HepG2 (cell line): ENCODE data around the gene RAP1GAP2. TPM values are rescaled to one million over a fixed set of nuclear protein-coding genes. Genes with fewer than 3 reads are reported as not detected.
A peak's percentile ranks its signal among the peaks of the same experiment; 100 is the strongest.

ENCODE experiments used
- MLLT10 ChIP-seq: sonication (generic); formaldehyde crosslinking; IDR thresholded peaks from 2 replicates; pipeline ENCODE4 v1.4.0; 2020; ENCODE audit warnings: missing genetic modification reagents
- RXRB ChIP-seq: IDR thresholded peaks from 2 replicates; pipeline ENCODE4 v1.6.1; 2016; ENCODE audit warnings: borderline replicate concordance, missing genetic modification reagents, missing compliant biosample characterization
- SOX6 ChIP-seq, 2 experiments: fragments of 450-650 bp in 1 of 2; sonication (generic) in 1 of 2; formaldehyde crosslinking in 1 of 2; IDR thresholded peaks; 2 replicates each; pipeline versions ENCODE4 v1.4.0 to v1.6.1; 2017 to 2020; ENCODE audit warnings: antibody characterized with exemption in 1 of 2, mild to moderate bottlenecking in 1 of 2, missing genetic modification reagents in 1 of 2
- SSRP1 ChIP-seq: IDR thresholded peaks from 2 replicates; pipeline ENCODE4 v1.6.1; 2016; ENCODE audit warnings: control low read depth
- ZBTB37 ChIP-seq: sonication (generic); formaldehyde crosslinking; IDR thresholded peaks from 2 replicates; pipeline ENCODE4 v1.4.0; 2020; ENCODE audit warnings: mild to moderate bottlenecking, missing genetic modification reagents
- ZBTB44 ChIP-seq: sonication (generic); formaldehyde crosslinking; IDR thresholded peaks from 2 replicates; pipeline ENCODE4 v1.4.0; 2020; ENCODE audit warnings: missing genetic modification reagents
- ZFY ChIP-seq: sonication (generic); formaldehyde crosslinking; IDR thresholded peaks from 2 replicates; pipeline ENCODE4 v1.4.0; 2020; ENCODE audit warnings: missing genetic modification reagents
- ZNF34 ChIP-seq: sonication (generic); formaldehyde crosslinking; IDR thresholded peaks from 2 replicates; pipeline ENCODE4 v1.4.0; 2020; ENCODE audit warnings: mild to moderate bottlenecking, missing genetic modification reagents, borderline replicate concordance
- ZNF570 ChIP-seq: sonication (generic); formaldehyde crosslinking; IDR thresholded peaks from 2 replicates; pipeline ENCODE4 v1.4.0; 2020; ENCODE audit warnings: mild to moderate bottlenecking, missing genetic modification reagents, borderline replicate concordance
- ZXDC ChIP-seq: sonication (generic); formaldehyde crosslinking; IDR thresholded peaks from 2 replicates; pipeline ENCODE4 v1.5.0; 2020; ENCODE audit warnings: mild to moderate bottlenecking, missing genetic modification reagents
- polyA plus RNA-seq, 8 experiments: library from polyadenylated mRNA; depleted of rRNA in 3 of 8; stranded (reverse) in 7 of 8; unstranded in 1 of 8; fragments of >200 nt; fragmentation: Illumina TruSeq in 4 of 8; extraction: Trizol in 4 of 8; gene quantifications; 2 replicates each; pipeline versions ENCODE4 v1.2.1 to v1.2.3, GENCODE V29; 2011 to 2016; ENCODE audit warnings: low read depth in 4 of 8, missing spikeins in 1 of 8, mixed read lengths in 1 of 8; ENCODE audit not compliant: insufficient read depth in 1 of 8
- total RNA-seq, 5 experiments: library from RNA; depleted of rRNA; stranded (reverse); fragments of >200 nt; fragmentation: Illumina TruSeq; extraction: Trizol; gene quantifications; 2 replicates each; pipeline ENCODE4 v1.2.3, GENCODE V29; 2016; ENCODE audit warnings: low read depth in 1 of 5
- TF ChIP-seq, protein P1 (sequence below): sonication (generic); formaldehyde crosslinking; IDR thresholded peaks from 2 replicates; pipeline ENCODE4 v1.9.0; 2021; ENCODE audit warnings: missing genetic modification reagents, borderline replicate concordance
- TF ChIP-seq, protein P2 (sequence below): sonication (generic); formaldehyde crosslinking; IDR thresholded peaks from 2 replicates; pipeline ENCODE4 v1.5.1; 2020; ENCODE audit warnings: mild to moderate bottlenecking, moderate library complexity, missing genetic modification reagents
- TF ChIP-seq, protein P3 (sequence below): sonication (generic); formaldehyde crosslinking; IDR thresholded peaks from 2 replicates; pipeline ENCODE4 v1.5.0; 2020; ENCODE audit warnings: mild to moderate bottlenecking, missing genetic modification reagents, borderline replicate concordance

The RAP1GAP2 gene
- total and polyA plus RNA-seq, 2 of the 13 experiments (the other 11 are each of a cell fraction or from before 2014, with no cell fraction given): 10.9 to 12.0 TPM

DNA sequence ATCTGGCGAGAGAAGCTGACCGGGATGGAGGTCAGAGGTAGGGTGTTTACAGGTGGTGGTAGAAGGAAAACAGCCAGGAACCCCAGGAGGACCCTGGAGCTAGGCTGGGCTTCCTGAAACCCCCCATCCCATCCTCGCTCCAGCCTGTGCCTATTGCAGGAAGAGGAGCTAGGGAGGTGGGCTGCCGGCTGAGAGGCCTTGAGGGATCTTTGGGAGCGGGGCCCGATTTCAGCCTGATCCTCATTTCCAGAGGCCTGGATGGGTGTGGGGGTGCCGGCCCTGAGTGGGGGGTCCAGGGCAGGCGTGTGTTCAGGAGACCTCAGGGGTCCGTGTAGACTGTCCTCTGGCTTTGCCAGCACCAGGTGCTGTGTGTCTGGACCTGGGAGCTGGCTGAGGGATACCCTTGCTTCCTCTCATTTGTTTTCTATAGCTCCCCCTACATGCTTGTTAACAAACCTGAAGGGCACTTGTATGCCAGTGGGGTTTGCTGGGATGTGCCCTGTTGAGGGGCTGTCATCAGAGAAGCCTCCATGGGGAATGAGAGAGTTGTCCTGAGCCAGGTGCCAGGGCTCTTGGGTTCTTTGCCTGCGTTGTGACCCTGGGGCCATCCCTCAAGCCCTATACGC, 18.9 kb upstream of the RAP1GAP2 start (continued):
- TF ChIP-seq, protein P1, sequence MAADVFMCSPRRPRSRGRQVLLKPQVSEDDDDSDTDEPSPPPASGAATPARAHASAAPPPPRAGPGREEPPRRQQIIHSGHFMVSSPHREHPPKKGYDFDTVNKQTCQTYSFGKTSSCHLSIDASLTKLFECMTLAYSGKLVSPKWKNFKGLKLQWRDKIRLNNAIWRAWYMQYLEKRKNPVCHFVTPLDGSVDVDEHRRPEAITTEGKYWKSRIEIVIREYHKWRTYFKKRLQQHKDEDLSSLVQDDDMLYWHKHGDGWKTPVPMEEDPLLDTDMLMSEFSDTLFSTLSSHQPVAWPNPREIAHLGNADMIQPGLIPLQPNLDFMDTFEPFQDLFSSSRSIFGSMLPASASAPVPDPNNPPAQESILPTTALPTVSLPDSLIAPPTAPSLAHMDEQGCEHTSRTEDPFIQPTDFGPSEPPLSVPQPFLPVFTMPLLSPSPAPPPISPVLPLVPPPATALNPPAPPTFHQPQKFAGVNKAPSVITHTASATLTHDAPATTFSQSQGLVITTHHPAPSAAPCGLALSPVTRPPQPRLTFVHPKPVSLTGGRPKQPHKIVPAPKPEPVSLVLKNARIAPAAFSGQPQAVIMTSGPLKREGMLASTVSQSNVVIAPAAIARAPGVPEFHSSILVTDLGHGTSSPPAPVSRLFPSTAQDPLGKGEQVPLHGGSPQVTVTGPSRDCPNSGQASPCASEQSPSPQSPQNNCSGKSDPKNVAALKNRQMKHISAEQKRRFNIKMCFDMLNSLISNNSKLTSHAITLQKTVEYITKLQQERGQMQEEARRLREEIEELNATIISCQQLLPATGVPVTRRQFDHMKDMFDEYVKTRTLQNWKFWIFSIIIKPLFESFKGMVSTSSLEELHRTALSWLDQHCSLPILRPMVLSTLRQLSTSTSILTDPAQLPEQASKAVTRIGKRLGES: no peak
- TF ChIP-seq MLLT10 (CRISPR knock-in tag) (no peak), ZBTB44 (CRISPR knock-in tag) (no peak), ZNF570 (no peak), ZNF34 (no peak), SOX6 (IDR thresholded peaks at IDR 0.05) (no peak), SOX6 (CRISPR knock-in tag; IDR thresholded peaks at IDR 0.05) (peak; percentile 38; the same call in 1 of the 2 replicates), RXRB (CRISPR knock-in tag) (no peak), SSRP1 (no peak), ZFY (CRISPR knock-in tag) (no peak), ZBTB37 (CRISPR knock-in tag) (0 out of 2 replicates have a peak, but pooled peaks have one; percentile 41), ZXDC (CRISPR knock-in tag) (no peak)
- TF ChIP-seq, protein P2, sequence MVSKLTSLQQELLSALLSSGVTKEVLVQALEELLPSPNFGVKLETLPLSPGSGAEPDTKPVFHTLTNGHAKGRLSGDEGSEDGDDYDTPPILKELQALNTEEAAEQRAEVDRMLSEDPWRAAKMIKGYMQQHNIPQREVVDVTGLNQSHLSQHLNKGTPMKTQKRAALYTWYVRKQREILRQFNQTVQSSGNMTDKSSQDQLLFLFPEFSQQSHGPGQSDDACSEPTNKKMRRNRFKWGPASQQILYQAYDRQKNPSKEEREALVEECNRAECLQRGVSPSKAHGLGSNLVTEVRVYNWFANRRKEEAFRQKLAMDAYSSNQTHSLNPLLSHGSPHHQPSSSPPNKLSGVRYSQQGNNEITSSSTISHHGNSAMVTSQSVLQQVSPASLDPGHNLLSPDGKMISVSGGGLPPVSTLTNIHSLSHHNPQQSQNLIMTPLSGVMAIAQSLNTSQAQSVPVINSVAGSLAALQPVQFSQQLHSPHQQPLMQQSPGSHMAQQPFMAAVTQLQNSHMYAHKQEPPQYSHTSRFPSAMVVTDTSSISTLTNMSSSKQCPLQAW (CRISPR knock-in tag): peak; percentile 56; the same call in 1 of the 2 replicates
- TF ChIP-seq, protein P3, sequence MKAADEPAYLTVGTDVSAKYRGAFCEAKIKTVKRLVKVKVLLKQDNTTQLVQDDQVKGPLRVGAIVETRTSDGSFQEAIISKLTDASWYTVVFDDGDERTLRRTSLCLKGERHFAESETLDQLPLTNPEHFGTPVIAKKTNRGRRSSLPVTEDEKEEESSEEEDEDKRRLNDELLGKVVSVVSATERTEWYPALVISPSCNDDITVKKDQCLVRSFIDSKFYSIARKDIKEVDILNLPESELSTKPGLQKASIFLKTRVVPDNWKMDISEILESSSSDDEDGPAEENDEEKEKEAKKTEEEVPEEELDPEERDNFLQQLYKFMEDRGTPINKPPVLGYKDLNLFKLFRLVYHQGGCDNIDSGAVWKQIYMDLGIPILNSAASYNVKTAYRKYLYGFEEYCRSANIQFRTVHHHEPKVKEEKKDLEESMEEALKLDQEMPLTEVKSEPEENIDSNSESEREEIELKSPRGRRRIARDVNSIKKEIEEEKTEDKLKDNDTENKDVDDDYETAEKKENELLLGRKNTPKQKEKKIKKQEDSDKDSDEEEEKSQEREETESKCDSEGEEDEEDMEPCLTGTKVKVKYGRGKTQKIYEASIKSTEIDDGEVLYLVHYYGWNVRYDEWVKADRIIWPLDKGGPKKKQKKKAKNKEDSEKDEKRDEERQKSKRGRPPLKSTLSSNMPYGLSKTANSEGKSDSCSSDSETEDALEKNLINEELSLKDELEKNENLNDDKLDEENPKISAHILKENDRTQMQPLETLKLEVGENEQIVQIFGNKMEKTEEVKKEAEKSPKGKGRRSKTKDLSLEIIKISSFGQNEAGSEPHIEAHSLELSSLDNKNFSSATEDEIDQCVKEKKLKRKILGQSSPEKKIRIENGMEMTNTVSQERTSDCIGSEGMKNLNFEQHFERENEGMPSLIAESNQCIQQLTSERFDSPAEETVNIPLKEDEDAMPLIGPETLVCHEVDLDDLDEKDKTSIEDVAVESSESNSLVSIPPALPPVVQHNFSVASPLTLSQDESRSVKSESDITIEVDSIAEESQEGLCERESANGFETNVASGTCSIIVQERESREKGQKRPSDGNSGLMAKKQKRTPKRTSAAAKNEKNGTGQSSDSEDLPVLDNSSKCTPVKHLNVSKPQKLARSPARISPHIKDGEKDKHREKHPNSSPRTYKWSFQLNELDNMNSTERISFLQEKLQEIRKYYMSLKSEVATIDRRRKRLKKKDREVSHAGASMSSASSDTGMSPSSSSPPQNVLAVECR: no peak
